Stimulated activated CD8-positive, alpha-beta memory T cell treated with anti-CD3 and anti-CD28 coated beads, Interleukin-2, amount 100 ng/mL, for 1 hour (primary cell): ENCODE data around the gene CALML3.

ENCODE experiments used
- DNase-seq, 2 donors: peaks; one replicate each; pipeline ENCODE4 v3.0.0-alpha.2; 2020; ENCODE audit warnings: low read depth in 2 of 2

Gene CALML3

DNA sequence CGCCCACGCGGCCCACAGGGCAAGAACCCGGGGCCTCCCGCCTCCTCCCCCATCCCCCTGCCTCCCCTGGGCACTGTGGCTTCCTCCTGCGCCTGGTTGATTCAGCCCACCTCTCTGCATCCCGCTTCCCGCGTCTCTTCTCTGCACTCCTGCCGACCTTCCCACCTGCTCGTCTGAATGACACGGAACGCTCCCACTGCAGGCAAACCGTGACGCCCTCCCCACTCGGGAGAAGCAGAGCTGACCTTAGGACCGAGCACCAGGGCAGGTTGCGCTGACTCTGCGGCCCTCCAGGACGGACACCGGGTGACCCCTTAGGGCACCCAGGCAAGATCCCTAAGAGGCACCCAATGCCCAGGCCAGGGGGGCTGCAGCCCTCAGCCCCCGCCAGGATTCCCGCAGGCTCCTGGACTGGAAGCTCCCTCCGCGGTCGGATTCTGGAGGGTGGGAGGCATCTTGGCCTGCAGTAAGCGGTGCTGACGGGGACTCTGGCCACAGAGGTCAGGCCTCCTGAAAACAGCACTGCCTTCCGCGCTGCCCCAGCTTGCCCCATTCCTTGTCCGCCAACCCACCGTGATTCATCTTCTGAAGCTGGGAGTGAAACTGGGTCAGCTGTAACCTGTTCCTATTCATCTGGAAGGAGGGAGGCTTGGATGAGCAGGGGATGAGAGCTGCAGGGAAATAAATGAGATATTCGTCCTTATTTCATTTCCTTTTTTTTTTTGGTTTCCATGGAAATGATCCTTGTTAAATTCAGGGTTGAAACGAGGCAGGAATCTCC, 990 bp downstream of the CALML3 start:
- DNase-seq = no peak

- DNase-seq = no peak
These were observed 2.0 kb downstream of the CALML3 start for GRCh38 chr10:5526691-5527331.

DNA sequence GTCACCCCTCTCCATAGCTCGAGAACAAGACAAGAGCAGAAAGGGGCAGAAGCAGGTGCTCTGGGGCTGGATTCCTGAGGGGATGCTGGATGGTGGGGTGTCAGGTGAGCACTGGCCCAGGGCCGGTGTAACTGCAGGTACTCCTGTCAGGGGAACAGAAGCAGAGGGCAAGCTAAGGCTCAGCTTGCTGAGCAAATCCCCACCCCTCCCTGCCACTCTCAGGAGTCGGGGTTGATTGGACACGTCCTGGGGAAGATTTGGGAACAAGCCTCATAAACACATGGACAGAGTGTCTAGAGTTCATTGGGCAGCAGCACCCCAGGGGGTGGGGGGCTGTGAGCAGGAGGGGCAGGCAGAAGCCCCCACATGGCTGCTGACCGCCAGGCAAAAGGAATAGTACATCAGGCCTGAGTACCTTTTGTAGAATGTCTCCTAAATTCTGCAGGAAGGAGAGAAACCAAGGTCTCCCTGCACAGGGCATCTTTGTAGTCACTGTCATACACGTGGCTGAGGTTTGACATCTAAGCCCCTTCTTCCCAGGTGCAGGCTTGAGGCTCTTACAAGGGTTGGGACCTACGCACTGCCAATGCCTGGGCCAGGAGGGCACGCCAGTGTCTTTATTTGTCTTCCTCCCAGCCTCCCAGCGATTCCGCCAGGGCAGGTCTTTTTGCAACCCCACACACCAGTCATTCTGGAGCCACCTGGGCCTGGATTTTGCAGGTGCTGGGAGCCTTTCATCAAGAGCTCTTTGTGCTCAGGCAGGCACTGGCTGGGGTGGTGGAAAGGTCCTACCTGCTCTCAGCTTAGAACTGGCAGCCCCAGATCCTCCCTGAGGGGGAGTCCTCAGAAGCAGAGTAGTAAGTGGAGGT, 2.8 kb downstream of the CALML3 start:
- no peak for DNase-seq

- no peak for DNase-seq
These were observed 4.4 kb downstream of the CALML3 start for GRCh38 chr10:5528989-5529701.

DNA sequence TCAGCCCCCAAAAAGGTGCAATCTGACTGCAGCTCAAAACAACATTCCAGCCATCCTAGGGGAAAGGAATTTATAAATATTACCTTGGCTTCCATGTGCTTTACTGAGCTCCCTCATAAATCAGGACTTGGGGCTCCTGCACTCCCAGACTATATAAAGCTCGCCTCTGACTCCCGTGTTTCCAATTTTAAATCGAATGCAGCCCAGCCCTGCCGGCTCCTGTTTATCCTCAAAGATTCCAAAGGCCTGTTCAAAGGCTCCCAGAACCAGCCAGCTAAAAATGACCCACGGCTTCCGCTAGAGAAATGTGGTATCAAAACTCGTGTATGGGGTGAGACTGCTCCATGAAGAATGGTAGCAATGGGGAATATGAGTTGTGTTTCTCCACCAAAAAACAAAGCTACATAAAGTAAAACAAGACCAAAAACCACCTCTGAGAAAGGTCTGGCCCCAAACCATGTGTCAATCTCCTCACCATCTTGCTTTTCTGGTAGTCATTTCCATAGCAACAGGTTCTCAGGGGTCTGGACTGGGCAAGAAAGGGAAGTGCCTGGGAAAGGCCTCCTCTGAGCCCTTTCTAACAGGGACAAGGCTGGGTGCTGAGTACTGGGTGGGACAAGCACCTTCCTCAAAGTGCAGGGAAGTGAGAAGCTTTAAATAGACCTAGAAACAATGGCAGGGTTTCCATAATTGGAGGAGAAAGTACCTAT, 5.1 kb downstream of the CALML3 start:
- DNase-seq = no peak

GRCh38 chr10:5530412-5530806, 5.6 kb downstream of the CALML3 start:
- DNase-seq = no peak

DNA sequence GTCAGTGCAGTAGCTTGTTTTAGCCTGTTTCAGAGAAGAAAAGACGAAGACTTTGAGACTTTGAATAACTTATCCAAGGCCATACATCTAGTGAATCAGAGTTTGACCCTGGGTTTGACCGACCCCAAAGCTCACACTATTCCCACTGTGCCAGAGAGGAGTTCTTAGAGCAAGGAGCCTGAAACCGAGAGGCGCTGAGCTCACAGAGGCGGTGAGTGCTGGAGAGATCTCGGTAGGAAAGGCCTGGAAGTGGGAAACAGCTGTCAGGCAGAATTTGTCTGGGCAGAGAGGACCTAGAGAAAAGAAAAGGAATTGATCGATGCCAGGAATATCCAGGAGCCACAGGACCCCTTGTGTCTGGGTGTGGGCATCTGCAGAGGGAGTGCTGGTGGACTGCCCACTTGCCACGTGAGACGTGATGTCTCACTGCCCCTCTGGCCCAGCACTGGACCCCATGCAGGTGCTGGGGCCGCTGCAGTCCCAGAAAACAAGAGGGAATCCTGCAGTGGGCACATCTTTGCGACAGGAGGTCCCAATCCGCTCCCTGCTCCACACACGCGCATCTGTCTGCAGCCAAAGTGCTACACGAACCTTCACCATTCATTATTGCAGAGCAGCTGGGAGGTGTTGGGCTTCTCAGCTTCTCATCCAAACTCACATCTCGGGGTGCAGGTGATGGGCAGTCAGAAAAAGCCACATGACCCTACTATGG, 6.2 kb downstream of the CALML3 start:
- no peak for DNase-seq

GRCh38 chr10:5531558-5532306, 7.0 kb downstream of the CALML3 start:
- DNase-seq = no peak

DNA sequence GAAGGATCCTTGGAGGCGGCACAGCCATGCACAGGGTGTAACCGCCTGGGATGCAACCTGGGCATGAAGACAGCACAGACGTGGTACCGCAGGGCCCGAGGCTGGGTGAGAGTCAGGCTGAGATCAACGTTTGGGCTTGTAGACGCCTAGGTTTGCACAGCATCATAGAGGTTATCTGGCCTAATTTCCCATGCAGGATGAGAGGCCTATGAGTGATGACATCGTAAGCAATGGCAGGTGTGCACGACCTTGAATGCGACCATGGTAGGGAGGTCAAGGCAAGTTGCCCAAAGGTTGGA, 7.5 kb downstream of the CALML3 start:
- DNase-seq = no peak

DNA sequence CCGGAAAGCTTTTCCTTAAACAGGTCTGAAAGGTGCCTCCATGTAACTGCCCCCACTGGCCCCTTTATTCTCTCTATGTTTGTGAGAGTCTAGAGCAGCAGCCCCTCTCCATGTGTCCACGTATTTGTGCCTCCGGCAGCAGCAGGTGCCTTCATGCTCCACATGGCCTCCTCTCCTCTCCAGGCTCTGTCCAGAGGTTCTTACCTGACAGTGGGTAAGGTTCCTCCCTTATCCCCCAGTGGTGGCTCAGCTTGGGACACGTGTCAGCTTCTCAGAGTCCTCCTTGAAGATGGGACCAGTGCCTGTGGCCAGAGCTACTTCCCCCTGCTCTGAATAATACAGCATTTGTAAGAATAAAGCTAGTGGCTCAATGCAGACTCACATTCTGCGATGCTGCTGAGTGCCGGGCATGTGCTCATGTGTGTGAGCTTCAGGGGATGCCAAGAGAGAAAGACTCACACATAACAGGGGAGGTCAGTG, 7.9 kb downstream of the CALML3 start:
- DNase-seq = no peak

DNA sequence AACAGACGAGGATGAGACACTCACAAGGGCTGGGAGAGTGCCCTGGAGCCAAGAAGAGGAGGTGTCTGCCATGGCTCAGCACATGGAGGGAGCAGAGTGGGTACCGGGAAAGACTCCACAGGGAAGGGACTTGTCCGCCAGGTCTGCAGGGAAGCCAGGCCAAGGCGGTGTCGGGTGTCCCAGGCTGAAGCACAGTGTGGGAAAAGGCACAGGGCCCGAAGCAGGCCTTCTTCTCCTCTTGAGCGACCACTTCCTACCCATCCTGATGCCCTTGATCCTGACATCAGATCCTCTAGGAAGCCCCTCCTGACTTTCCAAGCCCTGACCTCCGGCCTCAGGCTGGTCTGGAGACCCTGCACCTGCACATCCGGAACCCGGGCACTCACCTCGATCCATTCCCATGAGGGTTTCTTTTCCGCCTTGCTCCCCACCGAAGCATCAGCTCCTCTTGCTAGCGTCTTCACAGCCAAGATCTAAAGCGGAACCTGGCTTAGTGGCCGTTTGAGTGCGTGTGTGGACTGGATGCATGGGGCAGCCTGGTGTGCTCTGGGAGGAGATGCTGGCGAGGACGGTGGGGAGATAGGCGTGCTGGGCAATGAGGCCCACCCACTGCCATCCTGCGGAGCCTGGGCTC, 8.5 kb downstream of the CALML3 start:
- DNase-seq = no peak

DNA sequence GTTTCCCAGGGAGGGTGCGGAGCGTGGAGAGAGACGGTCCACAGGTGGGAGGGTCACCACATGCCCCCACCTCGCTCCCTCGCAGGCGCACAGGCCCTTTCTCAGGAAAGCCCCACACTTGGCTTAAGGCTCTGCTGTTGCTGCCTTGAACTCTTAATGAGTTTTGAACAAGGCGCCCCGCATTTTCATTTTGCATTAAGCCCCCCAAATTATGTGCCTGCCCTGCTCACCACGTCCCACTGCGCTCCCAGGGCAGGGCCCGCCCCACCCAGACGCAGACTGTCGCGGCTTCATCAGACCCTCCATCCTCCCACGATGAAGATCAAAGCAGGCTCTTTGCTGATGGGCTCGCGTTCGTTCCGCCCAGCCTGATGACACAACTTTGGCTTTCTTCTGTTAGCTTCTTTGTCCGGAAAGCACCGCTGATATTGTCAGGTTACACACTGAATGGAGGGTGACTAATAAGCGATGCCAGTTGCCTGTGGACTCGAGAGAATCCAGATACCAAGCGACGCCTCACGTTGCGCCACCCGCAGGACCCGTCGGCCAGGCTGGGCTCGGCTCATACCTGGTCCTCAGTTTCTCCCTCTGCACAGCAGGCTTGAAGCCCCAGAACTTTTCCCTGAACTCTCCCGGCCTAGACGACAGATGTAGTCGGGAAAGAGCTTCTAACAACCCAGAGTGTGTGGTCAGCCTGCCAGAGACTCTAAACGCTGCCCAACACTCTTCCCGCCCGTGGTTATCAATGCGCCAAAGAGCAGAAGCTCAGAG, 9.5 kb downstream of the CALML3 start:
- no peak for DNase-seq

GRCh38 chr10:5534880-5535856, 10.4 kb downstream of the CALML3 start:
- DNase-seq = no peak

- DNase-seq = no peak
These were observed 11.8 kb downstream of the CALML3 start for GRCh38 chr10:5536486-5537081.

- DNase-seq = no peak
These were observed 12.9 kb downstream of the CALML3 start for GRCh38 chr10:5537684-5538083.

DNA sequence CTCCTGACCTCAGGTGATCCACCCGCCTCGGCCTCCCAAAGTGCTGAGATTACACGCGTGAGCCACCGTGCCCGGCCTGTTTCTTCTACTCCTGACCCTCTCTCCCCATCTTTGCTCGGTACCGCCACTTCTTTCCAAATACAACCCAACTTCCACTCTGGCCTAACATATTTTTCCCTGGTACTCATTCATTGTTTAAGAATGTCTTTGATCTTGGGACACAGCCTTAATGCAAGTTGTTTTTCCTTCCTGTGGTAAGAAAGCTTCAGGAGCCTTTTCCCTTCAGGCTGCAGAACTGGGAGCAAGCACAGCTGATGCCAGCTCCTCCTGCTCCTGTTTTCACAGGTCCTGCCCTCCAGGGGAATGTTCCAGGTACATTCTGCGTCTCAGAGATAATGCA, 13.7 kb downstream of the CALML3 start:
- no peak for DNase-seq
